Left lung (tissue), 10 donors: ENCODE results near the gene SBK1. TPM values are rescaled to one million over a fixed set of nuclear protein-coding genes. Genes with fewer than 3 reads are reported as not detected.

Experiments
- ATAC-seq: fragments of 200-7000 bp; cut with Tn5 transposase; one replicate; pipeline ENCODE4 v1.9.1; 2020; ENCODE audit warnings: moderate library complexity
- DNase-seq, 4 donors: peaks; one replicate each; pipeline ENCODE4 v3.0.0-alpha.2; 2013 to 2020
- H3K27ac ChIP-seq, 2 donors: fragments of 200-600 bp; sonication (generic) in 1 of 2; one replicate each; pipeline versions ENCODE4 v1.5.0 to v1.8.0; 2020 to 2021
- H3K27me3 ChIP-seq, 2 donors: fragments of 200-600 bp; sonication (generic) in 1 of 2; one replicate each; pipeline versions ENCODE4 v1.5.0 to v1.8.0; 2020 to 2021
- H3K36me3 ChIP-seq, 2 donors: fragments of 200-600 bp; sonication (generic) in 1 of 2; one replicate each; pipeline versions ENCODE4 v1.5.0 to v1.8.0; 2020 to 2021
- H3K4me1 ChIP-seq, 2 donors: fragments of 200-600 bp; one replicate each; pipeline ENCODE4 v1.8.0; 2021
- H3K4me3 ChIP-seq, 2 donors: fragments of 200-600 bp; sonication (generic) in 1 of 2; one replicate each; pipeline versions ENCODE4 v1.5.0 to v1.8.0; 2020 to 2021; ENCODE audit warnings: mild to moderate bottlenecking in 1 of 2
- H3K9me3 ChIP-seq, 2 donors: fragments of 200-600 bp; sonication (generic) in 1 of 2; one replicate each; pipeline versions ENCODE4 v1.5.0 to v1.8.0; 2020 to 2021
- intact Hi-C, 2 donors: fragments of 100-400 bp; cut with DNase I; formaldehyde crosslinking; loops; one replicate each; pipeline versions ENCODE4 v1.11.2 to v1.14.2; 2022
- polyA plus RNA-seq, 6 donors: library from polyadenylated mRNA; unstranded; fragments of 120-200 nt; gene quantifications; one replicate each; pipeline ENCODE4 v1.2.1, GENCODE V29; 2013; ENCODE audit not compliant: insufficient read length in 6 of 6
- total RNA-seq, 2 donors: library from RNA; stranded (reverse); fragmentation: NEBNext Ultra II Directional; extraction: Animal tissue kit (Norgen Biotek cat#: 25700); gene quantifications; one replicate each; pipeline ENCODE4 v1.2.1, GENCODE V29; 2021
- TF ChIP-seq, protein P1 (sequence below), 2 donors: fragments of 200-600 bp; sonication (generic) in 1 of 2; IDR thresholded peaks; one replicate each; pipeline versions ENCODE4 v1.5.0 to v1.8.0; 2021; ENCODE audit warnings: antibody characterized with exemption in 2 of 2
- donor health status: DM: no; HTN: yes; CAD: no.
- donor health status: DM: no; HTN: no; CAD: no.

The SBK1 gene
- total and polyA plus RNA-seq, 8 donors, result 1.7 to 16.4 (median 14.4) TPM

GRCh38 chr16:28288114-28288513 is 4.2 kb upstream of the SBK1 start:
- H3K4me3 ChIP-seq, result no peak overlapping the region
- peaks cover 0 to 19% of the 10 kb centered on the region in 2 donors for H3K27me3 ChIP-seq
- H3K27ac ChIP-seq, result no peak overlapping the region
- ATAC-seq, result no peak
- TF ChIP-seq, protein P1, sequence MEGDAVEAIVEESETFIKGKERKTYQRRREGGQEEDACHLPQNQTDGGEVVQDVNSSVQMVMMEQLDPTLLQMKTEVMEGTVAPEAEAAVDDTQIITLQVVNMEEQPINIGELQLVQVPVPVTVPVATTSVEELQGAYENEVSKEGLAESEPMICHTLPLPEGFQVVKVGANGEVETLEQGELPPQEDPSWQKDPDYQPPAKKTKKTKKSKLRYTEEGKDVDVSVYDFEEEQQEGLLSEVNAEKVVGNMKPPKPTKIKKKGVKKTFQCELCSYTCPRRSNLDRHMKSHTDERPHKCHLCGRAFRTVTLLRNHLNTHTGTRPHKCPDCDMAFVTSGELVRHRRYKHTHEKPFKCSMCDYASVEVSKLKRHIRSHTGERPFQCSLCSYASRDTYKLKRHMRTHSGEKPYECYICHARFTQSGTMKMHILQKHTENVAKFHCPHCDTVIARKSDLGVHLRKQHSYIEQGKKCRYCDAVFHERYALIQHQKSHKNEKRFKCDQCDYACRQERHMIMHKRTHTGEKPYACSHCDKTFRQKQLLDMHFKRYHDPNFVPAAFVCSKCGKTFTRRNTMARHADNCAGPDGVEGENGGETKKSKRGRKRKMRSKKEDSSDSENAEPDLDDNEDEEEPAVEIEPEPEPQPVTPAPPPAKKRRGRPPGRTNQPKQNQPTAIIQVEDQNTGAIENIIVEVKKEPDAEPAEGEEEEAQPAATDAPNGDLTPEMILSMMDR (IDR thresholded peaks at IDR 0.05), result no peak
- intact Hi-C loops, result no loop called here
- no peaks in the 10 kb centered on the region for H3K36me3 ChIP-seq
- no peaks in the 10 kb centered on the region for H3K9me3 ChIP-seq
- no peak for DNase-seq
- peaks cover 3 to 7% of the 10 kb centered on the region in 2 donors for H3K4me1 ChIP-seq

DNA sequence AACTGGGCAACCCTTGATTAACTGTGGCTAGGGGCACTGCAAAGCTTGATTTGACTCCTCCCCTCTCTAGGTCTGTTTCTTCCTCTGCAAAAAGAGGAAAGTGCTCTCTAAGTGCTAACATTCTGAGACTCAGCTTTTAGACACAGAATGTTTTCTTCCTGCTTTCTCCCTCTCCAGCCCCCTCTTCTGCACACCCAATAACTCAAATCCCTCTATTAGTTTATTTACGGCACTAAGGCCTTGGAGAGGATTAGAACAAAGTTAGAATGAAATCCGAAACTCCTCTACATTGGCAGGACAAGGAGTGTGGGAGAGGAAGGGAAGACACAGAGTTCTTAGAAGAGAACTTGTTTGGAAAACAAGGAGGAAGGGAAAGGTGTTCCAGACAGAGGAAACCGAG is 3.3 kb upstream of the SBK1 start:
- Histone ChIP-seq H3K9me3 (no peaks in the 10 kb centered on the region), H3K27me3 (peaks cover 0 to 28% of the 10 kb centered on the region in 2 donors), H3K36me3 (no peaks in the 10 kb centered on the region), H3K27ac (no peak overlapping the region), H3K4me3 (no peak overlapping the region), H3K4me1 (peaks cover 4 to 12% of the 10 kb centered on the region in 2 donors)
- TF ChIP-seq, protein P1 (IDR thresholded peaks at IDR 0.05), result no peak
- ATAC-seq (no peak), DNase-seq (no peak)
- intact Hi-C loops, result no loop called here

DNA sequence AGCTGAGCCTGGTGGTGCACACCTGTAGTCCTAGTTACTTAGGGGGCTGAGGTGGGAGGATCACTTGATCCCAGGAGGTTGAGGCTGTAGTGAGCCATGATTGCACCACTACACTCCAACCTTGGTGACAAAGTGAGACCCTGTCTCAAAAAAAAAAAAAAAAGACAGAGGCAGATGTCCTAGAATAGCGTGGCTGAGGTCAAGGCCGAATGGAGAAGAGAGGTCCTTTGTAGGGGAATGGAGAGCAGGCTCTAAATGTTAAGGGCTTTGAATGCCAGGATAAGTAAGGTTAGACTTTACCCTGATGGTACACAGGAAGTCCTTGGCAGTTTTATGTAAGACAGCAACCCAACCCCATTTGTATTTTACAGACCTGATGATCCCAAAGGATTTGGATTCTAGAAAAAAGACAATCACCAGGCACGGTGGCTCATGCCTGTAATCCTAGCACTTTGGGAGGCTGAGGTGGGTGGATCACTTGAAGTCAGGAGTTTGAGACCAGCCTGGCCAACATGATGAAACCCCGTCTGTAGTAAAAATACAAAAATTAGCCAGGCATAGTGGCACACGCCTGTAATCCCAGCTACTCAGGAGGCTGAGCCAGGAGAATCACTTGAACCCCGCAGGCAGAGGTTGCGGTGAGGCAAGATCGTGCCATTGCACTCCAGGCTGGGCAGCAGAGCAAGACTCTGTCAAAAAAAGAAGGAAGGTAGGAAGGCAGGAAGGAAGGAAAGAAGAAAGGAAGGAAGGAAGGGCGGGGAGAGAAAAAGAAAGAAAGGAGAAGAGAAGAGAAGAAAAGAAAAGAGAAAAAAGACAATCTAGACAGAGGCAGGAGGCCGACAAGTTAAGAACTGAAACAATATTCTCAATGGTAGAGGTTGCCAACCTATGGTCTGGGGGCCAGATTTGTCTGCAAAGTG is 2.1 kb upstream of the SBK1 start:
- no peak overlapping the region for H3K4me3 ChIP-seq
- intact Hi-C loops, result no loop called here
- no peaks in the 10 kb centered on the region for H3K9me3 ChIP-seq
- no peaks in the 10 kb centered on the region for H3K36me3 ChIP-seq
- ATAC-seq (no peak), DNase-seq (no peak)
- H3K27me3 ChIP-seq, result peaks cover 0 to 30% of the 10 kb centered on the region in 2 donors
- TF ChIP-seq, protein P1 (IDR thresholded peaks at IDR 0.05), result no peak
- peaks cover 4 to 12% of the 10 kb centered on the region in 2 donors for H3K4me1 ChIP-seq
- H3K27ac ChIP-seq, result no peak overlapping the region

GRCh38 chr16:28290859-28291254 is 1.5 kb upstream of the SBK1 start:
- DNase-seq (no peak), ATAC-seq (no peak)
- intact Hi-C loops, result no loop called here
- H3K4me3 ChIP-seq, result no peak overlapping the region
- H3K27me3 ChIP-seq, result peaks cover 0 to 28% of the 10 kb centered on the region in 2 donors
- H3K9me3 ChIP-seq, result no peaks in the 10 kb centered on the region
- peaks cover 4 to 12% of the 10 kb centered on the region in 2 donors for H3K4me1 ChIP-seq
- H3K36me3 ChIP-seq, result no peaks in the 10 kb centered on the region
- no peak overlapping the region for H3K27ac ChIP-seq
- TF ChIP-seq, protein P1 (IDR thresholded peaks at IDR 0.05), result no peak
